Measurements from ENCODE around the gene ARHGEF16.

DNA sequence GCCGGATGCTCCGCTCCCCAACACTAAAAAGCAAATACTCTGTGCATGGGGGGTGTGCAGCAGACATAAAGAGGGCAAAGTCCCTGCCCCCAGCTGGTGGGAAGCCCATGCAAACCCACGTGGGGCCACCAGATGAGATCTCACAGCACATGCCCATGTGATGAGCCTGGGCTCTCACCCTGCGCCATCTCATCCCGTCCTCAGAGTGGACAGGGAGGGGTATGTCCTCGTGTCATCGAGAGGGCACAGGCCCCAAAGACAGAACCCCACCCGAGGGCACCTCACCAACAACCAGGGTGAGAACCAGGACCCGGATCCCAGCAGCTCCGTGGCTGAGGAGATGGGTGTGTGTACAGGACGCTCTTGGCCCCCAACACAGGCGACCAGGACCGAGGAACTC, 25.1 kb upstream of the ARHGEF16 start:
- TF ChIP-seq POLR2A (IDR thresholded peaks at IDR 0.05): no peak
- TF ChIP-seq, protein P1, sequence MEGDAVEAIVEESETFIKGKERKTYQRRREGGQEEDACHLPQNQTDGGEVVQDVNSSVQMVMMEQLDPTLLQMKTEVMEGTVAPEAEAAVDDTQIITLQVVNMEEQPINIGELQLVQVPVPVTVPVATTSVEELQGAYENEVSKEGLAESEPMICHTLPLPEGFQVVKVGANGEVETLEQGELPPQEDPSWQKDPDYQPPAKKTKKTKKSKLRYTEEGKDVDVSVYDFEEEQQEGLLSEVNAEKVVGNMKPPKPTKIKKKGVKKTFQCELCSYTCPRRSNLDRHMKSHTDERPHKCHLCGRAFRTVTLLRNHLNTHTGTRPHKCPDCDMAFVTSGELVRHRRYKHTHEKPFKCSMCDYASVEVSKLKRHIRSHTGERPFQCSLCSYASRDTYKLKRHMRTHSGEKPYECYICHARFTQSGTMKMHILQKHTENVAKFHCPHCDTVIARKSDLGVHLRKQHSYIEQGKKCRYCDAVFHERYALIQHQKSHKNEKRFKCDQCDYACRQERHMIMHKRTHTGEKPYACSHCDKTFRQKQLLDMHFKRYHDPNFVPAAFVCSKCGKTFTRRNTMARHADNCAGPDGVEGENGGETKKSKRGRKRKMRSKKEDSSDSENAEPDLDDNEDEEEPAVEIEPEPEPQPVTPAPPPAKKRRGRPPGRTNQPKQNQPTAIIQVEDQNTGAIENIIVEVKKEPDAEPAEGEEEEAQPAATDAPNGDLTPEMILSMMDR (IDR thresholded peaks at IDR 0.05 in 4 of 5, conservative IDR thresholded peaks at IDR 0.05 in 1 of 5): no peak

Measured in gastrocnemius medialis (tissue), 4 donors.